Choroid plexus epithelial cell (primary cell): ENCODE data around the gene SMPD4.
A peak's percentile ranks its signal among the peaks of the same experiment; 100 is the strongest.
"Not testable (repeated sequence)": the region's sequence is repeated elsewhere in the genome, so short reads cannot be mapped to it uniquely, and the experiment has no call there.

ENCODE experiments used
- DNase-seq: peaks from one replicate; pipeline ENCODE4 v3.0.0-alpha.2; 2010; ENCODE audit warnings: low read depth
- H3K4me3 ChIP-seq: 2 replicates; pipeline ENCODE4 v1.5.1; 2011; ENCODE audit warnings: low read depth, mild to moderate bottlenecking, control low read depth, low read length, moderate library complexity
- TF ChIP-seq, protein P1 (sequence below): conservative IDR thresholded peaks from 2 replicates; pipeline ENCODE4 v1.5.1; 2011; ENCODE audit warnings: low read depth, mild to moderate bottlenecking, control low read depth, inconsistent platforms, low read length, moderate library complexity

The SMPD4 gene

DNA sequence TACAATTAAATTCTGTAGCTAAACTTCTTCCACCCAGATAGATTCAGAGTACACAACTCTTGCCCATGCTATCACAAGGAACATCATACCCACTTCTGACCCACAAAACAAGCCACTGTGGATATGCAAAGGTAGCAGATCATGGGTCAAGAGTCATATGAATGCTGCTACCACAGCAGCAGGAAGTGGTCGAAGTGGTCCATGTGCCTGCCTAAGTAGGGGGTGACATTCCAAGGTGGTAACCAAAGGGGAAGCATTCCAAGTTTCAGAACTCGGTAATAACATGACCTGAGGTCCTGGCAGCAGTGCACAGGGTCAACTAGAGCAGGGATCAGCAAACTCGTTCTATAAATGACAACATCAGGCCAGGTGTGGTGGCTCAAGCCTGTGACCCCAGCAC is 11.0 kb upstream of the SMPD4 start:
- H3K4me3 ChIP-seq, DNase-seq: not testable (repeated sequence)

DNA sequence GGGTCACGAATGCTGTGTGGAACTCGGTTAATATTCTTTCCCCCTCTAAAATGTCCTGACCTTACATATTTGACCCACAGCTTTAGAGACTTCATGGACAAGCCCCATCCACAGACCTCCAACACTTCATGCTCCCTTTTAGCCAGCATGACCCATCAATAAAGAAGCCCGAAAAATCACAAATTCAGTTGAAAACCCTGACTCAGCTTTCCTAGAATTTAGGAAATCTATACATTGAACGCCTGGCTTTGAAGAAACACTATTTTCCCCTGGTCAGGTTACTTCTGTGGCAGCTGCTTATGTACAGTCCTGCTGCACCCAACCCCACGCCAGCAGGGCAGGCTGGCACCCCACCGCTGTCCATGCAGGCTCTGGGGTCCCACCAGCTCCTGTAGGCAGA is 9.9 kb upstream of the SMPD4 start:
- H3K4me3 ChIP-seq, DNase-seq: not testable (repeated sequence)

DNA sequence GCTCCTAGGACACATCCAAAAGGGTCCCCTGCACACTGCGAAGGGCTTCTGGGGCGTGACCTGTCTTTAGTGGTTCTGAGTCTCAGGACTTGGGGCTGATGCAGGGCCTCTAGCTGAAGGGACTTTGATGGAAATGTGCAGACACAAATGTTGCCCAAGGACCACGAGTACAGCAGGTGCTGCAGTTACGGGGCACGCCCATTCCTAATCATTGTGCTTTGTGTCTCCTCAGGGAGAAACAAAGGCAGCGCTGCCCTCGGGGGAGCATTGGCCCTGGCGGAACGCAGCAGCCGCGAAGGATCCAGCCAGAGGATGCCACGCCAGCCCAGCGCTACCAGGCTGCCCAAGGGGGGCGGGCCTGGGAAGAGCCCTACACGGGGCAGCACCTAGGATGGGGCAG is 8.8 kb upstream of the SMPD4 start:
- no peak overlapping the region for H3K4me3 ChIP-seq
- DNase-seq: no peak
- TF ChIP-seq, protein P1, sequence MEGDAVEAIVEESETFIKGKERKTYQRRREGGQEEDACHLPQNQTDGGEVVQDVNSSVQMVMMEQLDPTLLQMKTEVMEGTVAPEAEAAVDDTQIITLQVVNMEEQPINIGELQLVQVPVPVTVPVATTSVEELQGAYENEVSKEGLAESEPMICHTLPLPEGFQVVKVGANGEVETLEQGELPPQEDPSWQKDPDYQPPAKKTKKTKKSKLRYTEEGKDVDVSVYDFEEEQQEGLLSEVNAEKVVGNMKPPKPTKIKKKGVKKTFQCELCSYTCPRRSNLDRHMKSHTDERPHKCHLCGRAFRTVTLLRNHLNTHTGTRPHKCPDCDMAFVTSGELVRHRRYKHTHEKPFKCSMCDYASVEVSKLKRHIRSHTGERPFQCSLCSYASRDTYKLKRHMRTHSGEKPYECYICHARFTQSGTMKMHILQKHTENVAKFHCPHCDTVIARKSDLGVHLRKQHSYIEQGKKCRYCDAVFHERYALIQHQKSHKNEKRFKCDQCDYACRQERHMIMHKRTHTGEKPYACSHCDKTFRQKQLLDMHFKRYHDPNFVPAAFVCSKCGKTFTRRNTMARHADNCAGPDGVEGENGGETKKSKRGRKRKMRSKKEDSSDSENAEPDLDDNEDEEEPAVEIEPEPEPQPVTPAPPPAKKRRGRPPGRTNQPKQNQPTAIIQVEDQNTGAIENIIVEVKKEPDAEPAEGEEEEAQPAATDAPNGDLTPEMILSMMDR: no peak

DNA sequence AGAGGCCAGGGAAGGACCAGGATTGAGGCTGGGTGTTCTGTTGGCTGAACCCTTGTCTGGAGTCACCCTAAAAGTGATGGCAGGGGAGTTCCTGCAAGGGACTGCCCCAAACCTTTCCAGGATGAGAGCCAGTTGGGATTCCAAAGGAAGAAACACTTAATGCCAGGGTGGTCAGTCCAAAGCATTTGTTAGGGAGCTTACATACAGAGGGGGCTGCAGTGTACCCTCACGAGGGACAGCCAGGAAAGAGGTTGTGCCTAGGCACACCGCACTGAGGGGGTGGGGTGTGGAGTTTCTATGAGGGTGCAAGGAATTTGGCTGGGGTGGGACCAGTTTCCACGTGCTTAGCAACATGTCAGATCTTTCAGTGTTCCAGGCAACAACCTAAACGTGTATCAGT is 7.6 kb upstream of the SMPD4 start:
- DNase-seq, H3K4me3 ChIP-seq: not testable (repeated sequence)

DNA sequence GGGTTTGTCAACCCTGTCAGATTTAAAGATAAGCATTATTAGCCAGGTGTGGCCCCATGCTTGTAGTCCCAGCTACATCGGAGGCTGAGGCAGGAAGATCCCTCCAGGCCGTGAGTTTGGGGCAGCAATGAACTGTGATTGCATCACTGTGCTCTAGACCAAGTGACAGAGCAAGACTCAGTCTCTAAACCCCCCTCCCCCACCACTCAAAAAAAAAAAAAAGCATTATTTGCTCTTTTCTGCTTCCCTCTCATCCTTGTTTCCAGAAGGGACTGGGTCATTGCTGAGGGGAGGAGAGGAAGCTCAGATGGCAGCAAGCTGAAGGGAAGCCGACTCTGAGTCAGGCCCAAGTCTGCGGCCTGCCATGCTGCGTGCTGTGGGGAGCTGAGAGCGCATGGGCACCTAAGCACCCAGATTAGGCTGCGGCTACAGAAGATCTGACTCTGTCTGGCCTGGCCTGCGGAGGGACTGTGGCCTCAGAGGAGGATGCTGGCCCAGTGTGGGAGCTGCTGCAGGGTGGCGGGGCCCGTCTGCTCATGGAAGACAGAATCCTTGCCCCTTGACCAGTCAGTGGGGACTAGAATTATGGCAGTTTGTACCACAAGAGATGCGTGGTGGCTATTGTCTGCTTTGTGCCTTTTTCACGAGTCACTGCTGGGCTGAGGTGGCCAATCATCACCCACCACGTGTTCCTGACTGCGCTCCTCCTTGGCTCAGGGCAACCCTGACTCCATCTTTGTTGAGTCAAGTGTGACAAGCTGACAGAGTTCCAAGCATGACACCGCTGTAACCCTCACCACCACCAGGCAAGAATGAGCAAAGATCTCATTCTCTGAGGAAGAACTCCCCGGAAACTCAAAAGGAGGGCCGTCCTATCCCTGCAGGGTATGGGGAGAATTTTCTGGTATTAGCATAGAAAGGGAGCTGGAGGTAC is 6.7 kb upstream of the SMPD4 start:
- H3K4me3 ChIP-seq, DNase-seq: not testable (repeated sequence)

DNA sequence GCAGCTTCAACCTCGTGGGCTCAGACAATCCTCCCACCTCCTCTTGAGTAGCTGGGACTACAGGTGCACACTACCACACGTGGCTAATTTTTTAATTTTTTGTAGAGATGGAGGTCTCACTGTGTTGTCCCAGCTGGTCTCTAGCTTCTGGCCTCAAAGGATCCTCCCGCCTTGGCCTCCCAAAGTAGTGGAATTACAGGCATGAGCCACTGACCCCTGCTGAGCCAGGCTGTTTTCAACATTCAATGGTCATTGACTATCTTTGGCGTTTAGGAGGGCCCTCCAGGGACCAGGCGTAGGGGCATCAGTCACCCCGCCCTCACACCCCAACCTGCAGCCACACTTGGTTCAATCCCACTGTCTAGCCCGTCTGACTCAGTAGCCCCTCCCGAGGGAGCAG is 5.9 kb upstream of the SMPD4 start:
- TF ChIP-seq, protein P1: no peak
- no peak for DNase-seq
- no peak overlapping the region for H3K4me3 ChIP-seq

DNA sequence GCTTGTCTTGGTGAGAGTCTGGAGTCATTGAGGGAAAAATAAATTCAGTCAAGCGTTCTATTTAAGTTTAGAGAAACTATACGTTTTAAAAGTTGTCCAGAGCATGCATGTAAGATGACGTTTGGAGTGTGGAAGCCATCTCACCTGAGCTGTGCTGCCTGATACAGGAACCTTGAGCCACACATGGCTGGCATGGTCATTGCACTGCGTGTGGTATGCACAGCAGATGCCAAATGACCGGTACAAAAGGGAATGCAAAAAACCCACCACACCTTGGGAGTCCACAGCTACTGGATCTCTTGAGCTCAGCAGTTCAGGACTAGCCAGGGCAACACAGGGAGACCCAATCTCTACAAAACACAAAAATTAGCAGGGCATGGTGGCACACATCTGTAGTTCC is 5.0 kb upstream of the SMPD4 start:
- no peak for DNase-seq
- H3K4me3 ChIP-seq: no peak overlapping the region
- TF ChIP-seq, protein P1: no peak

DNA sequence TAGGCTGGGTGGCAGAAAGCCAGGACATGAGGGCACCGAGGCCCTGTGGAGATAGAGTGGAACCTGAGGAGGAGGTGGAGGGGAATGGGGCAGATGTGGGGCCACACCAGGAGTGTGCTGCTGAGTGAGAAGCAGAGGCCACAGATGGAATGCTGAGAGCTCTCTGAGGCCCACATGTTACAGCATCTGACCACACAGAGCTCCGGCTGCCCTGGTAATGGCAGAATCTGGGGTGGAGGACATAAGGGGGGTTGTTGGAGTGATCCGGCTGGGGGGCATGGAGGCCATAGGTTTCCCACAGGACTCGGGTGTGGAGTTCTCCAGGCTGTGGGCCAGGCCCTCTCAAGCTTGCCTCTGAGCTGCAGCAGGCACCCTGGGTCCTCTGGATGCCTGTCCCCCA is 4.5 kb upstream of the SMPD4 start:
- peak; percentile 27 for DNase-seq
- H3K4me3 ChIP-seq: no peak overlapping the region
- TF ChIP-seq, protein P1: no peak

DNA sequence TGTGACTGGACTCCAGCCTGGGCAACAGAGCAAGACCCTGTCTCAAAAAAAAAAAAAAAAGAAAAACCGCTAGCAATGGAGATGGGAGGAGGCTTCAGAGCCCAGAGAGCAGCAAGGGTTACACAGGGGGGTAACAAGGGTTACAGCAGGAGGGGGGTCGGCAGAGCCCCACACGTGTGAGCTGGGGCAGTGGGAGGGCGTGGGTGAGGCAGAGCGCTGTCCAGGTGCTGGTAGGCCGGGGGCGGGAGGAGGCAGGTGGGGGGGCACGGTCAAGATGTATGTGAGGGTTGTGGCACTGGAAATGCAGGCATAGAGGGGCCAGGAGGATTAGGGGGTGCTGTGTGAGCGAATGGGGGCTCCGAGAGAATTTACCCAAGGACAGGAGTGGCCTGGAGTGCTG is 4.0 kb upstream of the SMPD4 start:
- TF ChIP-seq, protein P1: no peak
- no peak for DNase-seq
- no peak overlapping the region for H3K4me3 ChIP-seq
